ENCODE measurements around the gene LARP4. TPM values are rescaled to one million over a fixed set of nuclear protein-coding genes. Genes with fewer than 3 reads are reported as not detected.

The LARP4 gene
- total and polyA plus RNA-seq, 9 of the 15 experiments (the other 6 are each of a cell fraction or from before 2014, with no cell fraction given): 31.6 to 84.5 (median 52.4) TPM

GRCh38 chr12:50355365-50355764, 45.3 kb upstream of the LARP4 start:
- no peak overlapping the region for H2AFZ ChIP-seq (ENCODE audit: low read depth, low read length)
- no peaks in the 10 kb centered on the region for H3K9me1 ChIP-seq (ENCODE audit: control insufficient read depth, insufficient read depth, low read length)
- in situ Hi-C loops (cut with MboI) (no loop called here), intact Hi-C loops (cut with micrococcal nuclease) (no loop called here)
- FAIRE-seq (no peak), ATAC-seq (no peak), DNase-seq (ENCODE audit: extremely low read depth in 1 of 4, low spot score in 3 of 4) (no peak)
- TF ChIP-seq PHF8 (IDR thresholded peaks at IDR 0.05; ENCODE audit: borderline replicate concordance, low read length) (no peak), PTBP1 (IDR thresholded peaks at IDR 0.05; ENCODE audit: low read depth, low read length) (no peak), ZNF766 (CRISPR knock-in tag; conservative IDR thresholded peaks at IDR 0.05) (no peak), ZNF586 (CRISPR knock-in tag; conservative IDR thresholded peaks at IDR 0.05) (no peak), NR0B1 (IDR thresholded peaks at IDR 0.05; ENCODE audit: partially characterized antibody) (no peak), NUFIP1 (IDR thresholded peaks at IDR 0.05; ENCODE audit: partially characterized antibody) (no peak), DMBX1 (CRISPR knock-in tag; IDR thresholded peaks at IDR 0.05; ENCODE audit: borderline replicate concordance) (no peak), EZH2 (IDR thresholded peaks at IDR 0.05; ENCODE audit: borderline replicate concordance, low read depth, low read length) (no peak), REST (IDR thresholded peaks at IDR 0.05; ENCODE audit: borderline replicate concordance) (no peak), REST (CRISPR knock-in tag; IDR thresholded peaks at IDR 0.05; ENCODE audit: low read depth) (no peak), HEY1 (CRISPR knock-in tag; IDR thresholded peaks at IDR 0.05; ENCODE audit: borderline replicate concordance) (no peak), JUND (IDR thresholded peaks at IDR 0.05; ENCODE audit: borderline replicate concordance, low read depth, low read length) (no peak), JUND (tag; IDR thresholded peaks at IDR 0.05; ENCODE audit: borderline replicate concordance, low read depth, low read length) (no peak), BRCA1 (IDR thresholded peaks at IDR 0.05) (no peak), BRCA1 (CRISPR knock-in tag; IDR thresholded peaks at IDR 0.05) (no peak)
- no peak overlapping the region for H3K4me2 ChIP-seq (ENCODE audit: insufficient read depth, low read length)
- BruUV-seq (replicated peaks): no TSS peak
- H3K27ac ChIP-seq (ENCODE audit: extremely low read depth, low read depth, low read length): no peak overlapping the region
- ChIA-PET POLR2A (no interaction called here), CTCF (ENCODE audit: low intra/inter-chr PET ratio) (no interaction called here)
- H3K4me3 ChIP-seq: no peak overlapping the region
- H3K9ac ChIP-seq (ENCODE audit: insufficient read depth in 1 of 2, low read depth in 2 of 2, low read length in 2 of 2): no peak overlapping the region
- H3K27me3 ChIP-seq (ENCODE audit: control insufficient read depth in 2 of 2, insufficient read depth in 2 of 2, low read length in 2 of 2): no peaks in the 10 kb centered on the region
- WGBS (ENCODE audit: insufficient coverage, low coverage, missing lambda C conversion rate): 27% methylated on average over 4 of the region's 4 CpGs
- H4K20me1 ChIP-seq (replicated peaks; ENCODE audit: control insufficient read depth, insufficient read depth, low read length): no peaks in the 10 kb centered on the region
- H3K36me3 ChIP-seq (ENCODE audit: control insufficient read depth, insufficient read depth, low read length): no peaks in the 10 kb centered on the region
- H3K4me1 ChIP-seq (replicated peaks in 1 of 2; ENCODE audit: control insufficient read depth in 2 of 2, insufficient read depth in 2 of 2, low read length in 2 of 2): peaks cover 4 to 6% of the 10 kb centered on the region in 2 experiments; a peak in 4 of 5 replicates
- H3K79me2 ChIP-seq (ENCODE audit: control insufficient read depth, insufficient read depth, low read length): no peaks in the 10 kb centered on the region
- no peaks in the 10 kb centered on the region for H3K9me3 ChIP-seq (replicated peaks; ENCODE audit: control insufficient read depth, insufficient read depth, low read depth, low read length)
